A673 (cell line): ENCODE data around the gene RBMY1F. TPM values are rescaled to one million over a fixed set of nuclear protein-coding genes. Genes with fewer than 3 reads are reported as not detected.
"Not testable (repeated sequence)": the region's sequence is repeated elsewhere in the genome, so short reads cannot be mapped to it uniquely, and the experiment has no call there.

Experiments used
- Bru-seq: library from RNA; stranded (reverse); fragments of 400-500 nt; gene quantifications from one replicate; lab custom pipeline; 2021; lab: Mats Ljungman, UMichigan
- BruChase-seq, 2 experiments: library from RNA; stranded (reverse); fragments of 400-500 nt; gene quantifications; one replicate each; lab custom pipeline; 2021; lab: Mats Ljungman, UMichigan
- BruUV-seq: library from RNA; stranded (reverse); fragments of 400-500 nt; replicated peaks from 2 replicates; lab custom pipeline; 2021; lab: Mats Ljungman, UMichigan
- CTCF ChIA-PET: fragments of 300-600 bp; sonication (Branson Sonifier 250); formaldehyde crosslinking; loops from one replicate; lab custom pipeline; 2022; ENCODE audit warnings: antibody characterized with exemption; lab: Charles Lee
- POLR2A ChIA-PET: fragments of 300-600 bp; sonication (Branson Sonifier 250); formaldehyde crosslinking; loops from one replicate; lab custom pipeline; 2022; ENCODE audit warnings: antibody characterized with exemption; ENCODE audit not compliant: low non-redundant PET; lab: Charles Lee
- DNase-seq: peaks from one replicate; pipeline ENCODE4 v3.0.0-alpha.2; 2015; ENCODE audit warnings: low spot score
- H3K27ac ChIP-seq: fragments of 200-600 bp; sonication (generic); 2 replicates; pipeline ENCODE4 v1.5.1; 2016; ENCODE audit warnings: mixed run types, low read depth, mild to moderate bottlenecking, mixed read lengths, antibody characterized with exemption, low read length; ENCODE audit not compliant: poor library complexity, severe bottlenecking
- H3K27me3 ChIP-seq: fragments of 200-600 bp; sonication (generic); replicated peaks from 2 replicates; pipeline ENCODE4 v1.6.1; 2017; ENCODE audit warnings: mixed run types, low read depth, mild to moderate bottlenecking, mixed read lengths, antibody characterized with exemption, low read length; ENCODE audit not compliant: insufficient read depth, poor library complexity
- H3K36me3 ChIP-seq: fragments of 200-600 bp; sonication (generic); 2 replicates; pipeline ENCODE4 v1.6.1; 2016; ENCODE audit warnings: mixed run types, mild to moderate bottlenecking, mixed read lengths, antibody characterized with exemption, low read length; ENCODE audit not compliant: insufficient read depth, poor library complexity, severe bottlenecking
- H3K4me1 ChIP-seq: fragments of 200-600 bp; sonication (generic); 2 replicates; pipeline ENCODE4 v1.6.1; 2017; ENCODE audit warnings: mixed run types, mild to moderate bottlenecking, mixed read lengths, antibody characterized with exemption, low read length; ENCODE audit not compliant: insufficient read depth, poor library complexity, severe bottlenecking
- H3K4me3 ChIP-seq: fragments of 200-600 bp; sonication (generic); 2 replicates; pipeline ENCODE4 v1.5.1; 2016; ENCODE audit warnings: low read depth, mixed run types, mild to moderate bottlenecking, mixed read lengths, low read length; ENCODE audit not compliant: poor library complexity, severe bottlenecking
- H3K9me3 ChIP-seq: fragments of 200-600 bp; sonication (generic); 2 replicates; pipeline ENCODE4 v1.6.1; 2016; ENCODE audit warnings: mixed run types, low read depth, mild to moderate bottlenecking, mixed read lengths, antibody characterized with exemption, low read length; ENCODE audit not compliant: poor library complexity, severe bottlenecking
- intact Hi-C: fragments of 100-400 bp; cut with micrococcal nuclease; formaldehyde crosslinking; loops from one replicate; pipeline ENCODE4 v1.10.0; 2022; ENCODE audit not compliant: unreplicated experiment
- long read RNA-seq: library from polyadenylated mRNA; stranded (forward); transcript quantifications from one replicate; pipeline ENCODE4 v2.0.0, GENCODE V29; 2022
- total RNA-seq: library from RNA; stranded (reverse); gene quantifications from 2 replicates; pipeline ENCODE4 v1.2.3, GENCODE V29; 2021

RBMY1F gene
- not detected in 2 replicates for total RNA-seq
- Bru-seq, nascent RNA: not detected
- BruChase-seq, experiment 1, labeled RNA remaining after a 2-hour chase: not detected
- not detected for BruChase-seq, experiment 2, labeled RNA remaining after a 6-hour chase
- long read RNA-seq: 0 reads

DNA sequence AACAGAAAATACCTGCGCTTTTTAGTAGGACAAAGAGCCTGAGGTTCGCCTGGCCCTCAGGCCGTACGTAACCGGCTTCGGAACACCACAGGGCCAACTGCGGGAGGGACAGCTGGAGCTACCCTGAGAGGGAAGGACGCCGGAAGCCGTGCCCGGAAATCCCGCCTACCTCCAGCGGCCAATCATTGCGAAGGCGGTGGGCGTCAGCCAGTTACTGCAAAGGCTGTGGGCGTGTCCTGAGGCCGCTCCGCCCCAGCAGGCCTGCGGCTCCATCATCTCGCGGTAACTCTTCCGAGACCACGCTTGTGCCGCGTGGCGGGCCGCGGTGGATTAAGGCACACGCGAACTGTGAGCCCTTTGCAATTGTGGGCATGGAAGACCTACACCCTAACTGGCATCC lies at the start of gene RBMY1F:
Gene RBMY1F, minus strand, starts transcription at position 101 of the 400 bp plus-strand sequence. CDS start 1,954 bp downstream, outside the sequence.
- POLR2A ChIA-PET, H3K4me1 ChIP-seq, H3K4me3 ChIP-seq, CTCF ChIA-PET, DNase-seq, H3K9me3 ChIP-seq, intact Hi-C loops, H3K36me3 ChIP-seq, BruUV-seq, H3K27me3 ChIP-seq, H3K27ac ChIP-seq: not testable (repeated sequence)

DNA sequence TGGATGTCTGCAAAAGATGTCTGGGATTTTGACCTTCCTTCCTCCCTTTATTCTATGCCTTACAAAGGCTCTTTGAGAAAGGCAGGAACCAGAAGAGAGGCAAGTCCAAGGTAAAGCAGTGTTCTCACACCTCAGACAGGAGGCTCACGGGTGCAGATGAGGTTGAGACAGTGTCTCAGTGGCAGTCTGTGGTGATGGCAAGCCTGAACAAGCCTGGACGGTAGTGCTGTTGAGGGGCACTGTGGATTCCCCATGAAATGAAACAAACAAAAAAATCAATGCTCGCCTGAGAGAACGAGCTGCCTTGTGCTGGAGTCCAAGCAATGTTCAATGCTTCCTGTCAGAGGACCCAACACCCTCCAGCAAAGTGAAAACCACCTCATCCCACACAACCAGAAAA lies 31.6 kb downstream of the RBMY1F start:
- CTCF ChIA-PET, H3K27ac ChIP-seq, intact Hi-C loops, POLR2A ChIA-PET, H3K27me3 ChIP-seq, H3K4me1 ChIP-seq, H3K4me3 ChIP-seq, H3K9me3 ChIP-seq, H3K36me3 ChIP-seq, DNase-seq, BruUV-seq: not testable (repeated sequence)

DNA sequence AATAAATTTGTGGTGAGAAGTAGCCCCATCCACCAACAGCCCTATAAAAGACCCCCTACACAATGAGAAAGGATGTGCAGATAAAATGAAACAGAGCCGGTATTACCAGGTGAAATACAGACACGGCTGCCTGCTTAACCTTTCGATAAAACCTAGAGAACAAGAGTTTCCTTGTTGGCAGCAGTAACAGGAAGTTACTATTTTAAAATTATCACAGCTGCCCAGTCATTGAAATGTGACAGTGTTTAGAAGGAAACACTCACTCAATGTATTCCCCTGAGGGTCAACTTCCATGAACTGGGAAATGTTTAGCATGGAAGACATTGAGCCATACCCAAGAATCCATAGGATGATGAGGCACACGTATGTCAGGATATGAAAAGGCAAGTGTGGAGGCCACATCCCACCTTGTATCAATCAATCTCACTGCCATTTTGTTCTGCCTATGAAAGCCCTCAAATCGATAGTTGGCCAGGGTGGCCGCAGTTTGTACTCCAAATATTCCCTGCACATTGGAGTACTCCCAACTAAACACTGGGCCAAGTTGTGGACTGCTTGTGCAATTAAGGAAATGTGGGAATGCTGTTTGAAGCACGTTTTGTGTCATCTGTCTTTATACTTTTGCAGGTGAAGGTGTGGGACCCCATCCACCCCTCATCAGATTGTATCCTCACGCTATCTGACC lies 41.6 kb downstream of the RBMY1F start:
- intact Hi-C loops, BruUV-seq, H3K9me3 ChIP-seq, H3K4me3 ChIP-seq, H3K27me3 ChIP-seq, H3K36me3 ChIP-seq, CTCF ChIA-PET, H3K4me1 ChIP-seq, POLR2A ChIA-PET, DNase-seq, H3K27ac ChIP-seq: not testable (repeated sequence)

DNA sequence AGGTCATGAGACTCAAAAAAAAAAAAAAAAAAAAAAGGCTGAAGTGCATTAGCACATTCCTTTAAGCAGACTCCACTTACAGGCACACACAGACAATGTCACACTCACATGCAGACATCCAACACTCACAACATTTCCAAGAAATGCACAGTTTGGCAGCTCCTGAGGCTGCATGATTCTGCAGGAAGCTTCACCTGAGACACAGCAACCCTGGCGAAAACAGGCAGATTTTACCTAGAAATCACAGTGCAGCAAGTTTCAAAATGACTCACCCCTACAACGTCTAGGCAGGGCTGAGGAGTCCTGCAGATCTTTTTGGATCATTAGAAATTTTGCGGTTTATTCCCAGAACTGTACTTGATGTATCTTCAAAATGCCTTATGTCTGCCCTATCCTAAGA lies 48.0 kb downstream of the RBMY1F start:
- H3K4me1 ChIP-seq, intact Hi-C loops, H3K9me3 ChIP-seq, BruUV-seq, H3K4me3 ChIP-seq, POLR2A ChIA-PET, CTCF ChIA-PET, H3K36me3 ChIP-seq, H3K27ac ChIP-seq, H3K27me3 ChIP-seq, DNase-seq: not testable (repeated sequence)

DNA sequence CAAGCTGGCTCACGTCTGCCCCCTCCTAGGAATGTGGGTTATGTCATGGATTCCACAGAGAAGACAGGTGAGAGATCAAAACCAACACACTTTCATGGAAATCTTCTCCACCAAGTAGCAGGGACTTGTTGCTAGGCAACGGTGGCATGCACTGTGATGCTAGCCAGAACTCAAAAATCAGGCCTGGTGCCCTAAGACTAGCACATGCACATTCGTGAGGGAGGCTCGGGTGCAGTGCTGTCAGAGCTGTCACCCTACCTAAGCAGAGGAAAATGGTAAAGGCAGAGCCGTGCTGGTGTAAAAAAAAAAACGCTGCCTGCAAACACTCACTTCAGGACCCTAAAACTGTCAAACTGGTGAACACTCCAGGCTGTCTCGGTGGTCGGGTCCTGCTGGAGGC lies 52.2 kb downstream of the RBMY1F start:
- intact Hi-C loops, DNase-seq, H3K36me3 ChIP-seq, H3K27ac ChIP-seq, POLR2A ChIA-PET, H3K4me3 ChIP-seq, H3K27me3 ChIP-seq, CTCF ChIA-PET, BruUV-seq, H3K4me1 ChIP-seq, H3K9me3 ChIP-seq: not testable (repeated sequence)

Other genes with a start within 250 kb of the RBMY1F start
- gene RBMY1J, start 220.5 kb upstream of the RBMY1F start, total RNA-seq: not detected in 2 replicates